Dermis blood vessel endothelial cell (primary cell): Measurements from ENCODE around the gene EID2. TPM values are rescaled to one million over a fixed set of nuclear protein-coding genes. Genes with fewer than 3 reads are reported as not detected.

Experiments
- DNase-seq: peaks from one replicate; pipeline ENCODE4 v3.0.0; 2010
- total RNA-seq: library from RNA; depleted of rRNA; stranded (reverse); fragments of >200 nt; gene quantifications from 2 replicates; pipeline ENCODE4 v1.2.3, GENCODE V29; 2014

EID2 gene, protein sequence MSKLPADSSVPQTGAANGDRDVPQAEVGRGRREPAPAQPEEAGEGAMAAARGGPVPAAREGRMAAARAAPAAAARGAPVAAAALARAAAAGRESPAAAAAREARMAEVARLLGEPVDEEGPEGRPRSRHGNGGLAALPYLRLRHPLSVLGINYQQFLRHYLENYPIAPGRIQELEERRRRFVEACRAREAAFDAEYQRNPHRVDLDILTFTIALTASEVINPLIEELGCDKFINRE
- total RNA-seq: 16.2 and 17.8 TPM in 2 replicates

GRCh38 chr19:39539518-39540332, at the start of gene EID2:
EID2 (minus strand) TSS chr19:39540161; CDS start chr19:39540079, 82 bp downstream.
- peak; percentile 97 for DNase-seq

GRCh38 chr19:39588066-39588465, 48.1 kb upstream of the EID2 start:
- DNase-seq: no peak

GRCh38 chr19:39587496-39587895, 47.5 kb upstream of the EID2 start:
- DNase-seq: no peak

DNA sequence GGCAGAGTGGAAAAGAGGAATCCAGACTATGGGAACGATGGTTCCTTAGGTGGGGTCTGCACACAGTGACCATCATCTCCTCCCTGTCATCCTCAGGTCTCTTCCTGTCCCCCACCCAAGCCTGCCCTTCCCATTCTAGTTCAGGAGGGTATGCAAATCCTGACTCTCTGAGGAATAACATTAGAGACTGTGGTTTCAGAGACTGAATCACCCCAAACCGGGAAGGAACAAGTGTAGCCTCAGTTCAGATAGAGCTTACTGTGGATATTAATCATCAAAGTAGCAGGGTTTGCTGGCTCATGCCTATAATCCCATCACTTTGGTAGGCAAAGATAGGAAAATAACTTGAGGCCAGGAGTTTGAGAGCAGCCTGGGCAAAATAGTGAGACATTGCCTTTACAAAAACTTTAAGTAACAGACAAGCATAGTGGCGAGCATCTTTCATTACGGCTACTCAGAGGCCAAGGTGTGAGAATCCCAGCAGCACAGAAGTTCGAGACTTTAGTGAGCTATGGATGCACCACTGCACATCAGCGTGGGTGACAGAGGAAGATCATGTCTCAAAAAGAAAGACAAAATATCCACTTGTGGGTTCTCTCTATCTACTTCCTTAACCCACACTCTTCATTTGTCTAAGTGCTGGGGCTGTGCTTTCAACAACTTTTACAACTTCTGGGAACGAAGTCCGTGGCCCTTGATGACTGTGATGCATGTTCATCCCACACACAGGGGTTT, 43.1 kb upstream of the EID2 start:
- DNase-seq: no peak

DNA sequence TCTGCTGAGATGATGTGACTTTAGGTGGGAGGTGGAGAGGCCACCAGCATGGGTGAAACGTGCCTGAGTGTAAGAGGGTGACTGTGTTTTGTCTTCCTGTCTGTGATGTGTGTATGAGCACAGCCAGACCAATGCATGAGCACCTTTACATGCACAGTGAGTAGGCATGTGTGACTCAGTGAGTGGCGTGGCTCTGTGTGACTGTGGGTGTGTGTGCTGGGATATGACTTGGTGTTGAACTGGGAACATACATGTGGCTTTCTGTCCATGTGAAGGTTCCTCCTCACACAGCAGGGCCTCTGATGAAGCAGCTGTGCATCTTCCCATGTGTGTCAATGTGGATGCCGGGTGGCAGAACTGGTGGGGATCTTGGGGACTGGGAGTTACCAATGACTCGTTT, 42.5 kb upstream of the EID2 start:
- no peak for DNase-seq

- no peak for DNase-seq
Observed at GRCh38 chr19:39568604-39569003, 28.6 kb upstream of the EID2 start.

DNA sequence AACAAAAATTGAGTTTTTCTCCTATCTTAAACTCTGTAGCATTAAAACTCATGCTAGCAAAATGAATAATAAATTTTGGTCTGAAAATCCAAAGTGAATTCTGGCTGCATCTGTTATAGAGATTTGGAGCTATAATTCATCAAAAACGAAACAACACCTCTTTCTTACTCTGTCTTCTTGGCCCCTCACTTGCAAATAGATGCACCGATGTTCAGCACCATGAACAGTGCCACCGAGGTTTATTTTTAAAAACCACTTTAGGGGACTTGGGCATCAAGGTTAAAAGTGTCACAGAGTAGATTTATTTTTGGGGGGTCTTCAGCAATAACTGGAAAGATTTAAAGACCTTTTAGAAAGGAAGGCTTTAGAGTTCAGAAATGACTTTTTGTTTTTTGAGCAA, 26.1 kb upstream of the EID2 start:
- no peak for DNase-seq

GRCh38 chr19:39563408-39563807, 23.4 kb upstream of the EID2 start:
- peak; percentile 29 for DNase-seq

DNA sequence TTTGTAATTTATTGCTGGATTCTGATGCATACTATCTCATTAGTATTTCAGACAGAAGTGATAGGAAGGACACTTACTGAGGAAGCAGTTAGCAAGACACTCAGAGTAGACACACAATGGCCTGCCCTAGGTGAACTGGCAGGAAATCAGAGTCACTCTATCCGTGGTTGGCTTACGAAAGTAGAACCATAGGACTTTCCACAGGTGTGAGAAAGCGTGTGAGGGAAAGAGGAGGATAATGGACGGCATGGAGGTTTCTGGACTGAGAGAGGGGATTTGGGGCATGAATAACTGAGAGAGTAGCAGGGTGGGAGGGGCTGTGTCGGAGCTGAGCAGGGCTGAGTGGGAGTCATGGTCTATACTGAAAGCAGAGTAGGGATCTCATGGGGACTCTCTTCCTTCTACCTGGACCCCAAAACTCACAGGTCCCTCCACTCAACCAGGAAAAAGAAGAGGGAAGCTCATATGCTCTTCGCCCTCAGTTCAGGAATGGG, 18.7 kb upstream of the EID2 start:
- DNase-seq: no peak

DNA sequence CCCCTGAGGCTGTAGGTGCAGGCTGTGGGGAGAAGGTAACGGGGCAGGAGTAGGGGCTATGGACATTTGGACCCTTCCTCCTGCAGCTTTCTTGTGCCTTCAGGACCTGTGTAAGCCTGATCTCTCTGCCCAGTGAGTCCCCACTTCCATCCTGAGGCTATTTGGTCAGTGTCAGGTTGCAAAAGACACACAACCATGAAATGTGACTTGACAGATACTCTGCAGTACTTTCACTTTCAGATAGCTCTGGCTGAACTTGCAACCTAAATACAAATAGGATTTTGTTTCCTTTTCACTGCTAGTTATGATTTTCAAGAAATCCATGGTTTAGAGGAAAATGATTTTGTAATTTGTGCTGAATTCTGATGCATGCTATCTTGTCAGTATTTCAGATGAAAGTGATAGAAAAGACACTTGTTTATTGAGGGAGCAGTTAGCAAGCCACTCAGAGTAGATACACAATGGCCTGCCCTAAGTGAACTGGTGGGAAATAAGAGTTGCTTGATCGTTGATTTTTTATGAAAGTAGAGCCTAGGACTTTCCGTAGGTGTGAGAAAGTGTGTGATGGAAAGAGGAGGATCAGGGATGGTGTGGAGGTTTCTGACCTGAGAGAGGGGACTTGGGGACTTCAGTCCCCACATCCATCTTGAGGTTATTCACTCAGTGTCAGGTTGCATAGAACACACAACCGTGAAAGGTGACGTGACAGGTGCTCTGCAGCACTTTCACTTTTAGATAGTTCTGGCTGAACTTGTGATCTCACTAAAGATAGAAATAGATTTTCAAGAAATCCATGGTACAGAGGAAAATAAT, 18.1 kb upstream of the EID2 start:
- no peak for DNase-seq

GRCh38 chr19:39555883-39556282, 15.9 kb upstream of the EID2 start:
- no peak for DNase-seq

DNA sequence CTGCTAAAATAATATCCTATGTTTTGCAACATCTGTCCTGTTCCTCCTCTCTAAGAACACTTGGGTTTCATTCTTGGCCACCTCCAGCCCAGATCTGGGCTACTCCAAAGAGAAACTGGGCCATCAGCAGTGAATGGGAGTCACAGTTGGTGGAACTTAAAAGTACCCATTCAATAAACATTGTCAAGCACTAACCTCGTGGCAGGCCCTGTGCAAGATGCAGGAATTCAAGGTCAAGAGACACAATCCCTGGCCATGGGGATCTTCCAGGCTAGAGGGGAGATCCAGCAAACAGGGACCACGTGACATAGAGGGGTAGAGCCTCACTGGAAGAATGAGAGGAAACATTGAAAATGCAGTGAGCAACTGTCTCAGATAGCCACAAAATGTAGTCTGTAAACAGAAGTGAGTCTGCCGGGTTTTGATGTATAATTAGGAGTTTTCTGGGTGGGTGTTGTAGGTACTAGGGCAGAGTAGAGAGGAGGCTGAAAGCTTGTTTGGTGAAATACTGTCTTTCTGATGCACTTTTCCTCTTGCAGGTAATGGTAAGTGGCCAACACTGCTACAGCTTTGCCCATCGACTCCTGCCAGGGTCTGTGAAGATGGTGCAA, 14.8 kb upstream of the EID2 start:
- DNase-seq: no peak

DNA sequence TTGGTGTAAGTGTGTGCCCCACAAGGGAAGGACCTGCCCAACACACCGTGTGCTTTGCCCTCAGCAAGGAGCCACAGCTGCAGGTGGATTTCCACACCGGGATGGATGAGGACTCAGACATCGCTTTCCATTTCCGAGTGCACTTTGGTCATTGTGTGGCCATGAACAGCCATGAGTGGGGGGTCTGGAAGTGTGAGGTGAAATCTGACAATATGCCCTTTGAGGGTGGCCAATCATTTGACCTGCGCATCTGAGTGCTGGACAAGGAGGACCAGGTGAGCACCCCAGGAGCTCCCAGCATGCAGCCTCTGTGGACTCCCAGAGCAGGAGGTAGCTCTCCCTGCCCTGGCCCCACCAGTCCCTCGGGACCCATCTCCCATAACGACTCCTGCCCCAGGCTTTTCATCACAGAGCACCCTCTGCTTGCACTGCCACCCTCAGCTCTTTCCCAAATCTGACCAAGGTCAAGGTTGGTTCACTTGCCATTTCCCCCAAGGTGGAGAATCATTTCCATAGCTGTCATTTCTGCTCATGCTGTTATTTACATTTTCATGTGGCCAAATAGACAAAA, 13.2 kb upstream of the EID2 start:
- no peak for DNase-seq

DNA sequence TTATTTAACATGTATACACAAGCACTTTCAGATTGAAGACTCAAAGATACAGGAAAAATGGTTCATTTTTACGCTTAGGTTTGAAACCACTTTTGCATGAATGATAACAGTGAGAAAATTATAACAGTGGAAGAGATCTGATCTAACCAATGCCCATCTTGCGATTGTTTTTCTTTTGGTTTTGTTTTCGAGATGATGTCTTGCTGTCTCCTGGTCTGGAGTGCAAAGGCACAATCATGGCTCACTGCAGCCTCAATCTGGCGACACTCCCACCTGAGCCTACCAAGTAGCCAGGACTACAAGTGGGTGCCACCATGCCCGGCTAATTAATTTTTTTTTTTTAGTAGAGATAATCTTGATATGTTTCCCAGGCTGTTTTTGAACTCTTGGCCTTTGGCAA, 10.2 kb upstream of the EID2 start:
- no peak for DNase-seq

DNA sequence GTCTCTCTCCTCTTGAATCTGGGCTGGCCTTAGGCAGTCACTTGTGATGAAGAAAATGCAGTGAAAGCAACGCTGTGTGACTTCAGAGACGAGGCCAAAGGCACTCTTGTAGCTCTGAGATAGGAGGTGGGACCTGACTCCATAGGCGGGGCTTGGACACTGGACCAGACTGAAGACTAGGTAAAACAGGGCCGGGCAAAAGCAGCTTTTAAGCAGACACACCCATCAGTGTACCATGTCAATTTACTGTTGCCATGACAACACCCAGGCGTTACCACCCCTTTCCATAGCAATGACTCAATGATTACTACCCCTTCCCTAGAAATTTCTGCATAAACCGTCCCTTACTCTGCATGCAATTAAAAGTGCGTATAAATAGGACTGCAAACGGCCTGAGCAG, 6.6 kb upstream of the EID2 start:
- no peak for DNase-seq

GRCh38 chr19:39544911-39545310, 5.0 kb upstream of the EID2 start:
- no peak for DNase-seq

DNA sequence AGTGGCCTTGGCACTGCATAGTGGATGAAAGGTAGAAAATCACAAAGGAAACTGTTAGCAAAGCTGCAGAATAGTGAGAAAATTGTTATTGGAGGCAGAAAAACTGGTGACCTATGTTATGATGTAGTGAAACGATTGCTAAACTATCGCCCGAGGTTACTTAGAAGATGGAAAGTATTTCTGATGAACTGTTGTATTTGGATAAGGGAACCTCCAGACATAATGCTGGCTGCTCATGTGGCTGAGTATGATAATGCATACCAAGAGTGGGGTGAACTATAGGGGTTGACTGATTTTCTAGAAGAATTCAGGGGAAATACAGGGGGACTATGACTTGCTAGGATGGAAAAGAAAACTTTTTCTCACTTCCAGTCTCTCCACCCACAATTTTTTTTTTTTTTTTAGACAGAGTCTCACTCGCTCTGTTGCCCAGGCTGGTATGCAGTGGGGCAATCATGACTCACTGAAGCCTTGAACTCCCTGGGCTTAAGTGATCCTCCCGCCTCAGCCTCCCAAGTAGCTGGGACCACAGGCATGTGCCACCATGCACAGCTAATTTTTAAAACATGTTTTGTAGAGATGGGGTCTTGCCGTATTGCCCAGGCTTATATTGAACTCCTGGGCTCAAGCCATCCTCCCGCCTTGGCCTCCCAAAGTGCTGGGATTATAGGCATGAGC, 4.4 kb upstream of the EID2 start:
- DNase-seq: no peak

GRCh38 chr19:39543477-39543857, 3.5 kb upstream of the EID2 start:
- no peak for DNase-seq

- DNase-seq: peak; percentile 83
Observed at GRCh38 chr19:39542206-39542605, 2.2 kb upstream of the EID2 start.

DNA sequence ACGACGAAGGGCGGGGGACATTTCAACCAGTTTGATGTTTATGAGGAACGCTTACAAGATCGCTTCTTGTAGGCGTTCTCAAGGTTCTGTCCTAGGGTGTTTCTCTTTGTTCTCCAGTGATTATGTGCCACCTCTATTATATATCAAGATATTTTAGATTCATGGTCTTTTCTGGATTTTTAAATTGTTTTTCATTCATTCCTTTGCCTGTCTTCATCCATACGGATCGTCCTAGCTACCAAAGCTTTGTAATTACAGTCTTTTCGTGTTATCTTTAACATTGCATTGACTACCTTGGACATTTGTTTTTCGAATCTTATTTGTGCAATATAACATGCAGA, 342 bp upstream of the EID2 start:
- no peak for DNase-seq

GRCh38 chr19:39539165-39539517, 820 bp downstream of the EID2 start:
- DNase-seq: no peak
